Stimulated activated CD4-positive, alpha-beta T cell treated with anti-CD3 and anti-CD28 coated beads, Interleukin-15, amount 100 ng/mL, for 1 hour (primary cell): Measurements from ENCODE around the gene USP2.
A peak's percentile ranks its signal among the peaks of the same experiment; 100 is the strongest.

Source experiments
- DNase-seq, 2 donors: peaks; one replicate each; pipeline ENCODE4 v3.0.0-alpha.2; 2020; ENCODE audit warnings: low read depth in 1 of 2, low spot score in 1 of 2

USP2 gene

GRCh38 chr11:119344291-119345010 is 37.0 kb downstream of the USP2 start:
- DNase-seq: no peak

GRCh38 chr11:119343726-119344125 is 37.8 kb downstream of the USP2 start:
- DNase-seq: no peak

- no peak for DNase-seq
Observed at GRCh38 chr11:119342362-119343130, 38.9 kb downstream of the USP2 start.

GRCh38 chr11:119342023-119342300 is 39.5 kb downstream of the USP2 start:
- DNase-seq: no peak

GRCh38 chr11:119341222-119342022 is 40.1 kb downstream of the USP2 start:
- no peak for DNase-seq

GRCh38 chr11:119340335-119341221 is 40.9 kb downstream of the USP2 start, which contains the start of gene C1QTNF5:
C1QTNF5 (minus strand) TSS chr11:119340883; CDS start chr11:119340397, 486 bp downstream.
- DNase-seq: no peak

- DNase-seq: no peak
Observed at GRCh38 chr11:119339589-119340334, 41.7 kb downstream of the USP2 start.

GRCh38 chr11:119338965-119339588 is 42.4 kb downstream of the USP2 start:
- no peak for DNase-seq

GRCh38 chr11:119338318-119338890 is 43.1 kb downstream of the USP2 start:
- peak; percentile 47 for DNase-seq

- no peak for DNase-seq
Observed at GRCh38 chr11:119337581-119338317, 43.7 kb downstream of the USP2 start.

- DNase-seq: no peak
Observed at GRCh38 chr11:119336744-119337469, 44.6 kb downstream of the USP2 start.

- DNase-seq: no peak
Observed at GRCh38 chr11:119335655-119336543, 45.6 kb downstream of the USP2 start.

GRCh38 chr11:119335091-119335654 is 46.3 kb downstream of the USP2 start:
- no peak for DNase-seq

- DNase-seq: peak; percentile 80 to 82
Observed at GRCh38 chr11:119334174-119334930, 47.1 kb downstream of the USP2 start, which contains the start of gene RNF26. RNF26 (plus strand) TSS chr11:119334527; CDS start chr11:119335123, 596 bp downstream.

GRCh38 chr11:119332111-119332765 is 49.3 kb downstream of the USP2 start:
- DNase-seq: no peak
